ENCODE data around the gene KRTAP10-4.
"Not testable (repeated sequence)": the region's sequence is repeated elsewhere in the genome, so short reads cannot be mapped to it uniquely, and the experiment has no call there.

The KRTAP10-4 gene

DNA sequence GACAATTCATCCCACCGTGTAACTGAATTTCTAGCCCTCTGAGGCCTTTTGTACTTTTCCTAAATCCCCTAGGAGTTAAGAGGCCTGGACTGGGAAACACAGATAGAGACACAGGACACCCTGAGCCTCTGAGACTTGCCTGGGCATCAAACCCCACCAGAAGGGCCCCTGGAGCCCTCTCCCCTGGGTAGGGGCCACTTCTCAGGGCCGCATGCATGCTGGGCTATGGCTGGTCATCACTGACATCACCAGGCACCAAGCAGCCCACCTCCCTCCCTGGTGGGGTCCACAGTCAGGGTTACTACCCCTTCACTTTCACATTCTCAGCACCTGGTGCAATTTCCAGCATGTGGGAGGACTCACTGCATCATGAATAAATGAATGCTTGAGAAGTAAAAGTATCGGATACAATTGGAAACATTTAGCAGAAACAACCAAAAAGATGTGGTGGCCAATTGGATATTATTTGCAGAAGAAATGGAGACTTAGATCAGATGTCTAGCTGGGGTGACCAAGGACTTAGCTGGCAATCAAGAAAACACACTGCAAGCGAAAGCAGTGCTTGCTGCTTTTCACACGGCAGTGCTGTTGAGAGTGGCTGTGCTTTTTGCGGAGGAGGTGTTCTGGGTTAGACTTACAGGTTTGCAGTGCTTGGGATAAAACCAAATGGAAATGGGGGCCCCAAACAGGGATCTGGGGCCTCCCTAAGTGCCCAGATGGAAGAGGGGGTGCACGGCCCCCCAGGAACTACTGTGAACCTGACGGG lies 25.9 kb downstream of the KRTAP10-4 start:
- no peak for DNase-seq (ENCODE audit: low read depth)

DNA sequence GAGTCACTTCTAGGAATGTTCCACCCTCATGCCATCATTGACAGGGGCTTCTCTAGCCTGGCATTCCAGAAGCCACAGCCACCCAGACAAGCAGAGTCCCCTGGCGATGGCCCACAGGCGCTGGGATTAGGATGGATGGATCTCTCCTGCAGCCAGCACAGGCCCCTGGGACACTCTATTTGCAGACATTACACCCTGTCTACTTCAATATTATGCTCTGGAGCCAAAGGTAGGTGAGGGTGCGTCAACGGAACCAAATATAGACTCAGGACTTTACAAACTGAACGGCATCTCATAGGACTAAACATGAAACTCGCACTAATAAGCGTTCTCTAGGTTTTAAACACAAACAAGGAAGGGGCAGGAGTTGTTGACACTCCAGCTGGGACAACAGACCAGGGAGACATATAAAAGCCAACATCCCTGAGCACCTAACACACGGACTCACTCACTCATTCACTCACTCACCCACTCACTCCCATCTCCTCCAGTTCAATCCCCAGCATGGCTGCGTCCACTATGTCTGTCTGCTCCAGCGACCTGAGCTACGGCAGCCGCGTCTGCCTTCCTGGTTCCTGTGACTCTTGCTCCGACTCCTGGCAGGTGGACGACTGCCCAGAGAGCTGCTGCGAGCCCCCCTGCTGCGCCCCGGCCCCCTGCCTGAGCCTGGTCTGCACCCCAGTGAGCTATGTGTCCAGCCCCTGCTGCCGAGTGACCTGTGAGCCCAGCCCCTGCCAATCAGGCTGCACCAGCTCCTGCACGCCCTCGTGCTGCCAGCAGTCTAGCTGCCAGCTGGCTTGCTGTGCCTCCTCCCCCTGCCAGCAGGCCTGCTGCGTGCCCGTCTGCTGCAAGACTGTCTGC lies 26.8 kb downstream of the KRTAP10-4 start, which contains the start of gene KRTAP10-7:
Gene KRTAP10-7 (plus strand): TSS at position 480 of the 861 bp plus-strand sequence. CDS start 25 bp downstream, at position 505.
- DNase-seq (ENCODE audit: low read depth): not testable (repeated sequence)

DNA sequence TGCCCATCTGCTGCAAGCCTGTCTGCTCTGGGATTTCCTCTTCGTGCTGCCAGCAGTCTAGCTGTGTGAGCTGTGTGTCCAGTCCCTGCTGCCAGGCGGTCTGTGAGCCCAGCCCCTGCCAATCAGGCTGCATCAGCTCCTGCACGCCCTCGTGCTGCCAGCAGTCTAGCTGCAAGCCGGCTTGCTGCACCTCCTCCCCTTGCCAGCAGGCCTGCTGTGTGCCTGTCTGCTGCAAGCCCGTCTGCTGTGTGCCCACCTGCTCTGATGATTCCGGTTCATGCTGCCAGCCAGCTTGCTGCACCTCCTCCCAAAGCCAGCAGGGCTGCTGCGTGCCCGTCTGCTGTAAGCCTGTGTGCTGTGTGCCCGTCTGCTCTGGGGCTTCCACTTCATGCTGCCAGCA lies 27.6 kb downstream of the KRTAP10-4 start:
- DNase-seq (ENCODE audit: low read depth): not testable (repeated sequence)

DNA sequence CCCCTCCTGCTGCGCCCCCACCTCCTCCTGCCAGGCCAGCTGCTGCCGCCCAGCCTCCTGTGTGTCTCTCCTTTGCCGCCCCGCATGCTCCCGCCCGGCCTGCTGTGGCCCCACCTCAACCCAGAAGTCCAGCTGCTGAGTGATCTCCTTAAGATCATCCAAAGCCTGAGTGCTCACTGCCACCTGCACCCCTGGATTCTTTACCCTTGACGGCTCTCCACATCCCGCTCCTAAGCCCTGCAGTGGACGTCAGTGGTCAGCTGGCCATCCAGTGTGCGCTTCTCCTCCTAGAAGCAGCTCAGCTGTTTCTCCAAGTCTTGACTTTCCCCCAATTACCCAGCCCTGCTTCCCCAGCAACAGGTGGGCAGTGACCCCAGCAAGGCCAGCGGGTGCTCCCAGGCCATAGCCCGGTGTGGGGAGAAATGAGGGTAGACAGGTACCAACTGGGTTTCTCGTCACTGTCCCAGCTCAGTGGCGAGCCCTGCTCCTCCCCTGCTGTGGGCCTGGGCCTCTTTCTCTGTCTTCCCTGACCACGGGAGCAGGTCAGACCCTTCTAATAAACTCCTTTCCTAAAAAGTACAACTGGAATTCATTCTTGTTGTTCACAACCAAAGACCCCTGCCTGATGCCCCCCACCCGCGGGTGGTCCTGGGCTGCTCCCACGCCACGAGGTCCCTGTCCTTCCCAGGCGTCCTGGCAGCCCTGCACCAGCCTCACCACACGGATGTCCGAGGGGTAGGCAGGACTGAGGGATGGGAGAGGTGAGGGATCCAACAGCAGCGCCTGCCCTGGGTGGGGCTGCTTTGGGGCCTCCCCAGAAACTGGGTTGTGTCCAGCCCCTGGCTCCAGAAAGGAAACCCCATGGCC lies 28.3 kb downstream of the KRTAP10-4 start:
- no peak for DNase-seq (ENCODE audit: low read depth)

DNA sequence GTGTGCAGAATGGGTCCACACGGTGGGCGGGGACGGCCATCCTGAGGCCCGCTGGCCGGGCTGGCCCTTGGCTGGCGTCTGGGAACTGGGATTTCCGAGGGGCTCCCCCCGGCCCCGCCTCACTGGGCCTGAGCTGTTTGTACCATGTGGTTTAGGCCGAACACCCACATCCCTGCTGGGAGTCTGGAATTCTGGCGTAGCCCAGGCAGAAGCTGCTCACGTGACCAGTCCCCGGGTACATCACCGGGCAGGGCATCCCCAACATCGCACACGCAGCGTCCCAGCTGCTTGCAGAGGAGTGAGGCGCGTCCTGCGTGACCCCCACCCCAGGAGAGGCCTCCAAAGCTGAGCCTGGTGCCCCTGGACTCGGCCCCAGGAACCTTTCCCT lies 28.9 kb downstream of the KRTAP10-4 start:
- no peak for DNase-seq (ENCODE audit: low read depth)

DNA sequence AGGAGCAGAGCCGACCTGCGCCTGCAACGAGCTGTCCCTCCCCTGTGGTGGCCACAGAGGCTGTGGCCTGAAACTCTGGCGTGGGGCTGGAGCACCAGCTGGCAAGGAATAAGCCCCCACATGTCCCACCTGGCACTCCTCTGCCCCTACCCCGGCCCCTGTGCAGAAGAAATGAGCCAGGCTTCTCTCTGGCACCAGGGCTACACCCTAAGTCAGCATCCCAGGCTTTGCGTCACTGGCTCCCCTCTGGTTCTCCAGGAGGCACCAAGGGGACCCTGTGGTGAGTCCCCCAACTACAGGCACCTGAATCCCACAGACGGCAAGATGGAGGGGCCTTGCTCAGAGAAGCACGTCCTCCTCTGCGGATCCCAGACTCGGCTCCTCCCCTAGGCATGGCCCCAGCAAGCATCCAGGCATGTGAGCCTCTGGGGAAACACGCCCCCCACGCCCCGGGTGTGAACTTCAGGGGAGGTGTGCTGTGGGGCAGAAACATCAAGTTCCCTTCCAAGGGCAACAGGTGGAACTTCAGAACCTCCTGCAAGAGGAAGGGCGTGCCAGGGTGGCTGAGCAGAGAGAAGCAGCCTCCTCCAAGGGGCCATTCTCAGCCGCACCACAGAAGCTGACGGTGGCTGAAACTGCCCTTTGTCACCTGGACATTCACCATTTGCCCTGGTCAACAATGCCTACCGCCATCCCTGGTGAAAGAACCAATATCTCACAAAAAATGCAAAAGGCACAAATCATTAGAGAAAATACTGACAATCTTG lies 29.8 kb downstream of the KRTAP10-4 start:
- no peak for DNase-seq (ENCODE audit: low read depth)

DNA sequence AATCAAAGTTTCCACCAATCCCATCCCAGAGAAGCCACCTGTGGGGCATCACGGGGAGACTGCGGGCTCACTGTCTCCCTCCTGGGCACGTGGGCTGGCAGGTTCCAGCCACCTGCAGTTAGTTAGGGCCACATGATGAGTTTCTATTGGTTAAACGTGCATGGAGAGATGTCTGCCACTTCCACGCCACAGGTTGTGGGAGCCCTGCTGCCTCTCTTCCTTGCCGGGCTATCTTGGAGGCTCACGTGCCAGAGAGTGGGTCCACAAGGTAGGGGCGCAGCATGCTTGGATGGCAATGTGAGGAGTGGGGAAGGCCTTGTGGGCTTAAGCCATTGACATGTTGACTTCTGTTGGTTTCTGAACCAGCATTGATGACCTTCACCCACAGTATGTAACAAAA lies 30.4 kb downstream of the KRTAP10-4 start:
- no peak for DNase-seq (ENCODE audit: low read depth)

DNA sequence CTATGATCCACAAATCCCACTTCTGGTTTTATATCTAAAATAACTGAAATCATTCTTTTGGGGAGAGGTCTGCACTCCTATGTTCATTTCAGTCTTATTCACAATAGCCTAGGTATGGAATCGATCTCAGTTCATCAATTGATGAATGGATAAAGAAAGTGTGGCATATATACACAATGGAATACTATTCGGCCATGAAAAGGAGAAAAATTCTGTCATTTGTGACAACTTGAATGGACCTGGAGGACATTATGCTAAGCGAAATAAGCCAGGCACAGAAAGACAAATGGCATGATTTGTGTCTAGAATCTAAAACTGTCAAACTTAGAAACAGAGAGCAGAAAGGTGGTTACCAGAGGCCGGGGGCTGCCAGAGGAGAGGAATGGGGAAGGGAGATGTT lies 33.0 kb downstream of the KRTAP10-4 start:
- no peak for DNase-seq (ENCODE audit: low read depth)

DNA sequence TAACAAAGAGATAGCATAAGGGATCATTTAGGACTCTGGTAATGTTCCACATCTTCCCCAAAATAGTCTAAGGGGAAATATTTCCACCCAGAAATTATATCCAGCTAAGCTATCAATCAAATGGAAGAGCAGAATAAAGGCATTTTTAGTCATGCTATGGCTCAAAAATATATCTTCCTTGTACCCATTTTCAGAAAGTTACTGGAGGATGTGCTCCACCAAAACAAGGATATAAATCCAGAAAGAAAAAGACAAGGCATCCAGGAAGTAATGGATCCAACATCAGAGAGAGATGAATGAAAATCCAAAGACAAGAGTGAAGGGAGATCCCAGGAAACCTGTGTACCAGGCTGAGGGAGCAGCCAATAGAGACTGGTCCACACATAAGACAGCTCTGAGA lies 35.7 kb downstream of the KRTAP10-4 start:
- DNase-seq (ENCODE audit: low read depth): no peak

DNA sequence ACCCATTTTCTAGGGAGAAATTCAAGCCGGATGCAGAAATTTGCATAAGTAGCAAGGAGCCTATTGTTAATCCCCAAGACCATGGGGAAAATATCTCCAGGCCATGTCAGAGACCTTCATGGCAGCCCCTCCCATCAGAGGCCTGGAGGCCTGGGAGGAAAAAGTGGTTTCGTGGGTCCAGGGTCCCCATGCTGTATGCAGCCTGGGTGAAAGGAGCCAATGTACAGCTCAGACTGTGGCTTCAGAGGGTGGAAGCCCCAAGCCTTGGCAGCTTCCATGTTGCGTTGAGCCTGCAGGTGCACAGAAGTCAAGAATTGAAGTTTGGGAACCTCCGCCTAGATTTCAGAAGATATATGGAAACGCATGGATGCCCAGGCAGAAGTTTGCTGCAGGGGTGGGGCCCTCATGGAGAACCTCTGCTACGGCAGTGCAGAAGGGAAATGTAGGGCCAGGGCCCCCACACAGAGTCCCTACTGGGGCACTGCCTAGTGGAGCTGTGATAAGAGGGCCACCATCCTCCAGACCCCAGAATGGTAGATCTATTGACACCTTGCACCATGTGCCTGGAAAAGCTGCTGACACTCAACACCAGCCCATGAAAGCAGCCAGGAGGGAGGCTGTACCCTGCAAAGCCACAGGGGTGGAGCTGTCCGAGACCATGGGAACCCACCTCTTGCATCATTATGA lies 36.8 kb downstream of the KRTAP10-4 start:
- DNase-seq (ENCODE audit: low read depth): not testable (repeated sequence)

DNA sequence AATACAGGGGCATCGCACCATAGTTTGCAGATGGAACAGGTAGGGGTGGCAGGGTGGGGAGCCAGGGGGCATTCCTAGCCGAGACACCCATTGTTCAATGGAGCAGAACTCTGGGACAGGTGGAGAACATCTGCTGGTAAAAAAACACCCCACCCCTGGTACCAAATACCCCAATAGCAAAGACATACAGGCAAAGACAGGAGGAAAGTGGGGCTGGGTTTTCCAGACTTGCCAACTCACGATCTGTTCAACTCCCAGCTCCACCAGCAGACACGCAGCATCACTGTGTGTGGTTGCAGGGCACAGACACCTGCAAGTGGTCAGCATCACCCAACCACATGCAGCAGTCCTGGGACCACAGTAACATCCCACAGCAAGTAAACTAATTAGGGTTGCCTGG lies 38.0 kb downstream of the KRTAP10-4 start:
- no peak for DNase-seq (ENCODE audit: low read depth)

DNA sequence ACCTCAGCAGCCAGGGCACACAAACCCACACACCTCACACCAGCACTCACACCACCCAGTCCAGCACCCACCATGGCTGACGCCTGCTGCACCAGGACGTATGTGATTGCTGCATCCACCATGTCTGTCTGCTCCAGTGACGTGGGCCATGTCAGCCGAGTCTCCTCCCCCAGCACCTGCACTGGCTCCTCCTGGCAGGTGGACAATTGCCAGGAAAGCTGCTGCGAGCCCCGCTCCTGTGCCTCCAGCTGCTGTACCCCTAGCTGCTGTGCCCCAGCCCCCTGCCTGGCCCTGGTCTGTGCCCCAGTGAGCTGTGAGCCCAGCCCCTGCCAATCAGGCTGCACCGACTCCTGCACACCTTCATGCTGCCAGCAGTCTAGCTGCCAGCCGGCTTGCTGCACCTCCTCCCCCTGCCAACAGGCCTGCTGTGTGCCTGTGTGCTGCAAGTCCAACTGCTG lies 38.5 kb downstream of the KRTAP10-4 start, which contains the start of gene KRTAP10-8:
Gene KRTAP10-8 (plus strand): TSS at position 51 of the 458 bp plus-strand sequence. CDS start 22 bp downstream, at position 73.
- no peak for DNase-seq (ENCODE audit: low read depth)

DNA sequence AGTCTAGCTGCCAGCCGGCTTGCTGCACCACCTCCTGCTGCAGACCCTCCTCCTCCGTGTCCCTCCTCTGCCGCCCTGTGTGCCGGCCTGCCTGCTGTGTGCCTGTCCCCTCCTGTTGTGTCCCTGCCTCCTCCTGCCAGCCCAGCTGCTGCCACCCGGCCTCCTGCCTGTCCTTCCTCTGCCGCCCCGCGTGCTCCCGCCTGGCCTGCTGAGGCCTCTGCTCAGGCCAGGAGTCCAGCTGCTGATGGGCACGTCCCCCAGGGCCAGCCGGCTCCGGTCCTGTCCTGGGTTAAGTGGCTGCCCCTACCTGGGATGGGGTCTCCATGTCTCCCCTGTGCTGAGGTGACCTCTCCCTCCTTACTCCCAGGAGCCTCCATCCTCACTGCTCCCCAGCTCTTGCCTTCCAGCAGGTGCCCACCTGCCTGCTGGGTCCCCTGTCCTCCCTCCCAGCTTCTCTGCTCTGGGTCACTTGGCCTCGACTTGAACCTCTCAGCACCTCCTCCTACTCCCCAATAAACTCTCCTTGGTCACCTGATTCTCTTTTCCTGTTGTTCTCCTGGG lies 39.2 kb downstream of the KRTAP10-4 start:
- DNase-seq (ENCODE audit: low read depth): no peak

DNA sequence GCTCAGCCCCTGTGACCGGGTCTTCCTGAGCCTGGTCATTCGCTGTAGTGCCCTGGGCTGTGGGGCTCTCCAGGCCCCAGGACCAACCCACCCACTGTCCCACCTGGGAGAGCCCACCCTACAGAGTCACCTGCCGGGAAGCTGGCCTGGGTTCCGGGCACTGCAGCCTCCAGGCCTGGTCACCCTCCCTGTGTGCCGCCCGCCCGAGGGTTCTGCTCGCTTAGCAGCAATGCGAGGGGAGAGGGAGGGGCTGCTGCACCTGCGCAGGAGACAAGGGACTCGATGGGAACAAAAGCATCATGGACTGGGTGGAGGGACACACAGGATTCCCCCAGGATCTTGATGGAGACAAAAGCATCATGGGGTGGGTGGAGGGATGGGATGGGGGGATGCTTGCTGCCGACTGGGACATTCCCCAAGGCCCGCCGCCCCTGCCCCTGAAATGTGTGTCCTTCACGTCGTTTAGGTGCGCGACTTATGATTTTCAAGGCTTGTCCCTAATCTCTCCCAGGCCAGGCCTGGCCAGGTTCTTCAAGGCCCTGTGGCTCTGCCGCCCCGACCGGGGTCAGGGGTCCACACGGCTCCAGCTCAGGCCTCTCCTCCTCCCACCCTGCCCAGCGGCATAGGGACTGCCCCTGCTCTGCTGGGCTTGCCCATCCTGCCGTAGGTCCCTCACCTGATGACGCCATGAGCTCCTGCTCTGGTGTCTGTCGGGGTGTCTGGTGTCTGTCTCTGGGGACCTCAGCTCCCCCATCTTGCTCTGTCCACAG lies 40.0 kb downstream of the KRTAP10-4 start:
- DNase-seq (ENCODE audit: low read depth): no peak

DNA sequence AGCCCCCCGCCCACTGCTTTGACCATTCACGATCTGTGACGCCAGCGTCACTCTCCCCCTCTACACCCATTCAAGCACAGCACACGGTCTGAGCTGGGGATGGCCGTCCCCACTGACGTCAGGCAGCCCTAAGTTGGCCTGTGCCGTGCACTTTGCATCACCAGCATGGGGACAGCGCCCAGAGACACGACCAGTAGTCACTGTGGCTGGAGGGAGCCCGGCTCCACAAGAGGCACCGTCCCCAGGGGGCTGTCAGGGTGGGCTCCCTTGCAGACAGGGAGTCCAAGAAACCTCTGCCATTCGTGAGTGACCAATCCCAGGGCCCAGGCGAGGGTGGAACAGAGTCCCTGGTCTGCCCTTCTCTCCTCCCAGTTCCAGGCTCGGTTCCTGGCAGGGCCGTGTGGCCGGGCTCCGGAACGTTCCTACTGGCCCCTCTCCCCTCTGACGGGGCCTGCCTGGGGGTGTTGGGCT lies 40.7 kb downstream of the KRTAP10-4 start:
- DNase-seq (ENCODE audit: low read depth): no peak

DNA sequence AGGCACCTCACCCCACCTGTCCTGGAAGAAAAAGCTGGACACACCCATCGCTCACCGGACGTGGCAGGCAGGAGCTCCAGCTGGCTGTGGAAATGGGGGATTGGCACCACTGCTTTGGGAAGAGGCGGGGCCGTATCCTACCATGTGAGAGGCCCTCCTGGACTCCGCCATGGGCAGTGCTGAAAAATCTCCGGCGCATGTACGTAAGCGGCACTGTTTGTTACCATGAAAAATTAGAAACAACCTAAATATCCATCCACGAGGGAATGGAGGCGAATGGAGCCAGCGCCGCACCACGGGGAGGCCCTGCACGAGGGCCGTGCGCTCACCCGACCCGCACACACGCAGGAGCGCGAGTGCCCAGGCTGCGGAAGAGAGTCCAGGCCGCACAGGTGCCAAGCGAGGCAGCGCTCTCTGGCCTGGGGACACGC lies 41.4 kb downstream of the KRTAP10-4 start:
- no peak for DNase-seq (ENCODE audit: low read depth)

DNA sequence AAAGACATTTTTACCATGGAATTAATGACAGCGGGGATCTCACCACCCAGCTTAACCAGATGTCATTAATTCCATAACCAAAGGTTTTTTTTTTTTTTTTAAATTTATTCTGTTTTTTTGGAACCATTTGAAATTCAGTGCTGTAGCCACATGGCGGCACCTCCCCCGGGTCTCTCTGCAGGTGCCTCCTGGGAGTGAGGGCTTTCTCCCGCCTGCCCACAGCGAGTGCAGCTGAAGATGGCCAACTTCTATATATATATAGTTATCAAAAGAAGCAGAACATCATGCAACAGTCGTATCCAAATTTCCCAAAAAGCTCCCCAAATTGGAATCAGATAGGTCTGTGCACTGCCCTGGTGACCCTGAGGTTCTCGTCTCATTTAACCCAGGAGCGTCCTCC lies 41.9 kb downstream of the KRTAP10-4 start:
- no peak for DNase-seq (ENCODE audit: low read depth)

DNA sequence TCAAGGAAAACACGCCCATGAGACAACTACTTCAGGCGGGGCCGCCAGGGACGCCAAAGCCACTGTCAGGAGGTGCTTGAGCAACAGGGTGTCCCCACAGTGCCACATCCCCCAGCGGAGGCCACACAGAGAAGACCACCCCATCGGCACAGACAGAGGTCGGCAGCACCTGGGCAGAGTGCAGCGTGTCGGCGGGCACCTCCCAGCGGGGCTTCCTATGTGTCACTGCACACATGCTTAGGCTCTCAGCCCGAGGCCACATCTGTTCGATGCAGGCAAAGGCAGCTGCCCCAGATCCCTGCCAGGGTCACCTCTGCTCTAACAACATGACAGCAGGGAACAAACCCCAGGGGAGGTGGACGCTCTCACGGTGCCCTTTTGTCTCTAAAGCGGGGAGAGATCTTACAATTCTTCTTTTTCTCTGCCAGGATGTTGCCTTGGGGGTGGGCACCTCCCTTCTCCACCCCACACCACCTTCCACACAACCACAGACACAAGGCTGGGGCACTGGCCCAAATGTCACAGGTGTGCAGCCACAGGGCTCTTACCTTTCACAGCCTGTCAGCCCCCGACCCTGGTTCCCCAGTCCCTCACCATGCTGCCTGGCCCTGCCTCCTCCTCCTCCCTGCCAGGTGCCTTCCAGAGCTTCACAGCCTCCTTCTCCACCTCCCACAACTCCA lies 42.5 kb downstream of the KRTAP10-4 start:
- no peak for DNase-seq (ENCODE audit: low read depth)

DNA sequence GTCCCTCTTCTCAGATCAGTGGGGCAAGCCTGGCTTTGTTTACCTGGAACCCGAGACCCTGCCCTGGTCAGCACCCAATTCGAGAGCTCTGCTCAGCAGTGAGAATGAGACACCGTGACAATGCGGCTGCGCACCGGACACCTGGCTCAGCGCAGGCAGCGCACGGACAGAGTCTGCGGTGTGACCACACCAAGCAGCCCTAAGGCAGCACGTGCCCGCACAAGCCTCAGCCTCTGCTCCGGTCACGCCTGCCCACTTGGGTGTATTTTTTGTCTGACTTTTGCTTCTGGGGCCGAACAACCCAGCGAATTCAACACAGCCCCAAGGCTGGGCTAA lies 43.0 kb downstream of the KRTAP10-4 start:
- DNase-seq (ENCODE audit: low read depth): no peak

All from HS-27A (cell line).